Stimulated activated CD4-positive, alpha-beta T cell treated with anti-CD3 and anti-CD28 coated beads, Interleukin-12 subunit alpha, Interleukin-12 subunit beta, amount 100 ng/mL, for 4 hours (primary cell): ENCODE results near the gene VPS11.
"Not testable (repeated sequence)": the region's sequence is repeated elsewhere in the genome, so short reads cannot be mapped to it uniquely, and the experiment has no call there.

ENCODE experiments used
- DNase-seq: peaks from one replicate; pipeline ENCODE4 v3.0.0-alpha.2; 2020

The VPS11 gene

GRCh38 chr11:119067371-119068222 is at the start of gene VPS11:
TSS of gene VPS11 (plus strand) at chr11:119067818. CDS start at chr11:119067824, 6 bp downstream.
- DNase-seq = peak; percentile 97

GRCh38 chr11:119018074-119018938 is 49.3 kb upstream of the VPS11 start, which contains the start of the genes RPS25 and TRAPPC4:
TSS of gene RPS25 (minus strand) at chr11:119018343. CDS start at chr11:119018284, 59 bp downstream.
TSS of gene TRAPPC4 (plus strand) at chr11:119018766. CDS start at chr11:119018796, 30 bp downstream.
- peak; percentile 89 for DNase-seq

DNA sequence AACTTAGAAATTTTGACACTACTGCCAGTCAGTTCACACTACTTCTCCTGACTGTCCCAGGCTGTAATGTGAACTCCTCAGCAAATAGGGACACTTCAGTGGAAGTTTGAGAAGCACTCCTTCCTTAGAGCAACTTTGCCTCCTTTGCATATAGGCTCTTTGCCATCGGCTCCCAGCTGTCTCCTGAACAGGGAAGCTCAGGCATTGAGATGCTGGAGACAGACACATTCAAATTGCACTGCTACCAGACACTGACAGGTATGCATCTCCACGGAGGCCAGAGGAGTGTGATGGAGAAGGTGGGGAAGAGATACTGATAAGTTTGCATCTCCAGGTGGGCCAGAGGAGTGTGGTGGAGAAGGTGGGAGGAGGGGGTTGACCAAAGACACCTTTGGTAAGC is 47.6 kb upstream of the VPS11 start:
- DNase-seq = no peak

DNA sequence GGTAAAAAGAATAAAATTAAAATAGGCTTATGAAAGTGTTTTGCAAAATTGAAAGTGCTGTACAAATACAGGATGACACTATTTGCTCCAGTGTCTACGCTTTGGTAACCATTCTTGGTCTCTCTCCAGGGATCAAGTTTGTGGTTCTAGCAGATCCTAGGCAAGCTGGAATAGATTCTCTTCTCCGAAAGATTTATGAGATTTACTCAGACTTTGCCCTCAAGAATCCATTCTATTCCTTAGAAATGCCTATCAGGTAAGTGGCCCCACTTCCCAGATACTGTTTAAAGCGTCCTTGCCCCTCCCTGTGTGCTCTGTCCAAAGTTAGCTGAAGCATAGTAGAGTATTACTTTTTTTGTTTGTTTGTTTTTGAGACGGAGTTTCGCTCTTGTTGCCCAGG is 46.0 kb upstream of the VPS11 start:
- no peak for DNase-seq

- DNase-seq = no peak
Measured at GRCh38 chr11:119023741-119024140, 43.9 kb upstream of the VPS11 start.

DNA sequence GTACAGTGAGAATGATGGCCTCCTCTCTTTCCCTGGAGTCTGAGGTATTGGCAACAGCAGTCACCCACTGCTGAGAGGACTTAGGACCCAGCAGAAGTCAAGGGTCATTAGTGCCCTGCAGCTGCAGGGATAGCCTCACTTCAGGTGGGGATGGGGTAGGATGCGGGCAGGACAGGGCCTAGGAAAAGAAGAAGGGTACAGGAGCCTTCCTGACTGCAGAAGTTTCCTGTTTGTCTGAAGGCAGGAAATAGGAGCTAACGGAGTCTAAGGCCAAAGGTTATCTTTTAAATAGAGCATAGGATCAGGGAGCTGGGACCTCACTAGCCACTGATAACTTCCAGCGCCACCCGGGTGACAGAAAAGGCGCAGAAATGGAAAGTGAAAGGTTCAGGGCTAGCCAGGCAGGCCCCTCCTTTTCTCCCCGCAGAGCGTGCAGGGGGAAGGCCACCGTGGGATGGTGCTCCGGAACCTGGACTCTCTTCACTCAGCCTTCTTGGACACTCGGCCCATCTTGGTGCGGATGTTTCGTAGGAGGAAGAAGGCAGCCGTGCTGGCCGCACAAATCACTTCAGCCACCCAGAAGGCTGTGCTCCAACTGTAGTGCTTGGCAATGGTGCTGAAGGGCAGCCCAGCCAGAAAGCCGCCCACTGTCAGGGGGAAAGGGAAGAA is 43.1 kb upstream of the VPS11 start:
- no peak for DNase-seq

DNA sequence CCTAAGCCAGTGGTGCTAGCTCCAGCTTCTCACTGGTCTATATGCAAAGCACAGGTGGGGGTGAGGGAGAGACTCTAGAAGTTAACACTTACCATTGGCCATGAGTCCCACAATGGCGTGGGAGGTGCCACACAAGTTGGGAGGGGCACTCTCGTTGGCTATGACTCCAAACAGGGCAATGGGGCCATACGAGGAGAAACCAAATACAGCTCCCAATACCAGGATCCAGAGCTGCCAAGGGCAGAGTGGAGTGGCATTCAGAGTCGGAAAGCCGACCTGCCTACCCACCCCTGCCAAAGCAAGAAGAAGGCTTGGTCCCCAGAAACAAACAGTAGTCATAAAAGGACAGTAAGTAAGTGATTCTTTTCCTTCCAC is 42.5 kb upstream of the VPS11 start:
- DNase-seq = no peak

DNA sequence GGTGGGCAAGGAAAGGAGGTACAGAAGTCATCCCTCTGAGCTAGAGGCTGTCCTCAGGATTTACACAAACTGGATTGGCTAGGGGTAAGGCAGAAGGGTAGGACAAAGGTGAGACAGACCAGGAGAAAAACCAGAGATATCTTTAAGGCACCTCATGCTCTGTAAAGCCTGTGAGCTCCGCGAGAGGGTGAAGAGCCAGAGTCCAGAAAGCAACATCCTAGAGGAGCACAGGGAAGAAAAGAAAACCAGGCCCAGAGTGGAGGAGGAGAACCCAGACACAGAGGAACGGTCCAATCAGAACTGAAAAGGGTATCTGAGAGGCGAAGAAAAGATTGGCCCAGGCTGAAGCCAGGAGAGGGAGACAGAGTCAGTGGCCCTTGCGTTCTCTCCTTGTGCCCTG is 42.1 kb upstream of the VPS11 start:
- DNase-seq = no peak

DNA sequence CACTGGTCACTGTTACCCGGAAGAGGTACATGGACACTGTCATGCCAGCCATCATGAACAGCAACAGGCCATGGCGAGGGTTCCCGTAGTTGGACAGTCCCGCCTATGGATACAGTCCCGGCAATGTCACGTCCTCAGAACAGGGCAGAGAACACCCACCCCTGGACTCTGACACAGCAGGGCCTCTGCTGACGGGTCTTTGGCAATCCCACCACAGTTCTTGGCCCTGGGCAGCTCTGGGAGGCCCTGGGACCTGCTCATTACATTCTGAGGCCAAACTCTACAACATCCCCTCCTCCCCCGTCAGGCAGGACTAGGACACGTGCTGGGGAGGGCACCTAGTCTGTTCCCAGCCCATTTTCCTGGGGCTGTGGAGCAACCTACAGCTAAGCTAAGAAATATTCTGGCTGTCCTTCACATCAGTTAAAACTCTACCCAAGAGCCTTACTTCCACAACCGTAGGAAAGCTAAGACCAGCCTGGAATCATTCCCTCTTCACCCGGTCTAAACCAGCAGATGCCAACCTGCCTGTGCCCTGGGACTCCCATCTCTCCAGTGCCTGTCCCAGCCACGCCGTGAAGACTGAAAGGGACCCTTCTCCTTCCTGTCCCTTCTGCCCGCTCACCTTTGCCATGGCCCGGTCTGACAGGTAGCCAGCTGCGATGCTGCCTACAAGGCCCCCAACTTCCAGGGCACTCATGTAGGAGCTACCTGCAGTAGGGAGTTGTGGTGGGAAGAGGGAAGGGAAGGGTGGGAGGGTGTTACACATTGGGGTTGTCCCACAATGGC is 41.4 kb upstream of the VPS11 start:
- DNase-seq = no peak

- no peak for DNase-seq
Measured at GRCh38 chr11:119026970-119027369, 40.6 kb upstream of the VPS11 start.

GRCh38 chr11:119027561-119028345 is 39.9 kb upstream of the VPS11 start:
- DNase-seq = no peak

GRCh38 chr11:119028346-119029068 is 39.1 kb upstream of the VPS11 start:
- no peak for DNase-seq

- no peak for DNase-seq
Measured at GRCh38 chr11:119029069-119029339, 38.6 kb upstream of the VPS11 start.

GRCh38 chr11:119029340-119030028 is 38.1 kb upstream of the VPS11 start:
- DNase-seq = peak; percentile 37

DNA sequence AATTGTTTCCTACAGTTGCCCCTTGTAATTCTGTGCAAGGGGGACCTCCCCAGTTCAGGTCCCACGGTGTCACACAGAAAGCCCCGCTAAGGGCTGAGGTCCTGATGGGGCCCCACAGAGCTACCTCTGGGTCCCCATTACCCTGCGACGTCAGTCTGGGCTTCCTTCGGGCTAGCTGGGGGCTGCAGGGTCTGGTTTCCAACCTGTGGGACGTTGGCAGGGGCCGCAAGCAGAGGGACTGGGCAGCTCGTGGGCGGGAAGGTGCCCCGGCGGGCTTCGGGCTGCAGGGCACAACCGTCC is 37.6 kb upstream of the VPS11 start:
- peak; percentile 16 for DNase-seq

DNA sequence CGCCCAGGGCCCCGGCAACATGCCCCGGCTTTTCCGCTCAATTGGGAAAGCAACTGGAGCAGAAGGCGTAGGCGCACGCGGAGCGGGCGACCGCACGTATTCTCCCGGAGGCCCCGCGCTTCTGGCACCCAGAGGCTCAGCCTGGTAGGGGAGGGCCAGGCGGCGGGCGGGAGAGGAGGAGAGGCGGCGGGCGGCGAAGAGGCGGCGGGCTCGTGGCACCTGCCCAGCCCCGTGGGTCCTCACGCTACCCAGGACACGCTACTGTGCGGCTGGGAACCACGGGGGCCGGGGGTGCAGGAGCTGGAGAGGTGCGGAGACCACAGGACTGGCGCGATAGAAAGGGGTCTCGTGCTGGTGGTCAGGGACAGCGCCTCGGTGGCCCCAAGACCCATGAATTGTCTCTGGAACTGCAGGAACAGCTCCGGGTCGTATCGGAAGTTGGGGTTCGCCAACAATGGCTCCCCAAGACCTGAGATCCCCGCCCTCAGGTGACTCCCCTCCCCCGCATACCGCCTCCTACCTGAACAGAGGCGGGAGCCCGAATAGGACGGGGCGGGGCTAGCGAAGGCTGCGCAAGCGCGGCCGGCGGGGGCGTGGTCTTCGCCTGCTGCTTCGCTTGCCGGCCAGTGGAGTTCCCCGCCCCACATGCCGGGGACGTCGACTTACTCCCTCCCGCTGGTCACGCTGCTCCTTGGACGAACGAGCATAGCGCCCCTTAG is 37.1 kb upstream of the VPS11 start, which contains the start of gene SLC37A4:
Gene SLC37A4, minus strand, starts transcription at position 549 of the 719 bp plus-strand sequence.
- DNase-seq = peak; percentile 99

DNA sequence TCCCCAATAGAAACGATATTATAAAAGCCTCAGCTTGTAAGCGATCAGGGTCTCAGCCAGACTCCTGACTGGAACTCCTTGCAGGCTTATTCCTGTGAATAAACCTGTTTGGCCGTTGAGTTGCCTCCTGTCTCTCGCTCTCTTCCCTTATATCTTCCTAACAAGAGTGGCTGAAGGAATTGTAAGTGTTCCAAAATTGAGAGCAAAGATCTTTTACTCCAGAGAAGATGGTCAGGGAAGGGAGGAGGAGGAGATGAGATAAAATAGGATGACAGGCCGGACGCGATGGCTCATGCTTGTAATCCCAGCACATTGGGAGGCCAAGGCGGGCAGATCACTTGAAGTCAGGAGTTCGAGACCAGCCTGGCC is 35.7 kb upstream of the VPS11 start:
- DNase-seq = no peak

DNA sequence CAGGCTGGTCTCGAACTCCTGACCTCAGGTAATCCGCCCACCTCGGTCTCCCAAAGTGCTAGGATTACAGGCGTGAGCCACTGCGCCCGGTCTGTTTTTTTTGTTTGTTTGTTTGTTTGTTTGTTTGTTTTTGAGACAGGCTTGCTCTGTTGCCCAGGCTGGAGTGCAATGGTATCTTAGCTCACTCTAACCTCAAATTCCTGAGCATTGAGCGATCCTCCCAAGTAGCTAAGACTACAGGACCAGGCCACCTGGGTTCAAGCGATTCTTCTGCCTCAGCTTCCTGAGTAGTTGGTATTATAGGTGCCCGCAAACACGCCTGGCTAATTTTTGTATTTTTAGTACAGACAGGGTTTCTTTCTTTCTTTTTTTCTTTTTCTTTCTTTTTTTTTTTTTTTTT is 34.2 kb upstream of the VPS11 start:
- not testable (repeated sequence) for DNase-seq

GRCh38 chr11:119034813-119035212 is 32.8 kb upstream of the VPS11 start:
- DNase-seq = no peak

DNA sequence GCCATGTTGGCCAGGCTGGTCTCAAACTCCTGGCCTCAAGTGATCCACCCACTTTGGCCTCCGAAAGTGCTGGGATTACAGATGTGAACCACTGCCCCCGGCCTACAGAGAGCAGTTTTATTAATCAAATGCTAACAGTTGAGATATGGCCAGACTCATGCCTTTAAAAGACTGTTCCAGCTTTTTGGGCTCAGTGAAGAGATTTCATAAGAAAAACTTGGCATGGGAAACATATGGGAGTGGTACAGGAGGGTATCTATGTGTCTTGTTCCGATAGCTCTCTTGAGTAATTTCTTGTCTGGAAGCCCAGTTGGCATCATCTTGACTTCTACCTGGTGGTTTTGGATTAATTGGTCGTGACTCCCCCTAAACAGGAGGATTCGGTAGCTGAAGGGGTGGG is 28.7 kb upstream of the VPS11 start:
- no peak for DNase-seq
